Lung (tissue), 12 donors: ENCODE results near the gene TANC2. TPM values are rescaled to one million over a fixed set of nuclear protein-coding genes. Genes with fewer than 3 reads are reported as not detected.

Source experiments
- ATAC-seq: fragments of 200-7000 bp; cut with Tn5 transposase; one replicate; pipeline ENCODE4 v1.9.1; 2020; ENCODE audit warnings: moderate number of reproducible peaks; ENCODE audit not compliant: insufficient read depth, low FRiP score
- DNase-seq, 3 donors: peaks; one replicate each; pipeline ENCODE4 v3.0.0-alpha.2; 2013 to 2017
- H3K27ac ChIP-seq, 2 donors: one replicate each; pipeline ENCODE4 v1.5.1; 2013; ENCODE audit warnings: mild to moderate bottlenecking in 2 of 2, moderate library complexity in 2 of 2, control low read depth in 1 of 2, inconsistent platforms in 1 of 2, low read depth in 1 of 2, low read length in 1 of 2
- H3K27me3 ChIP-seq, 3 donors: one replicate each; pipeline ENCODE4 v1.5.1; 2013; ENCODE audit warnings: low read length in 2 of 3; ENCODE audit not compliant: control insufficient read depth in 3 of 3, insufficient read depth in 3 of 3
- H3K36me3 ChIP-seq, 4 donors: one replicate each; pipeline ENCODE4 v1.5.1; 2013; ENCODE audit warnings: low read length in 4 of 4, mild to moderate bottlenecking in 1 of 4, moderate library complexity in 1 of 4; ENCODE audit not compliant: control insufficient read depth in 4 of 4, insufficient read depth in 4 of 4
- H3K4me1 ChIP-seq, 5 donors: one replicate each; pipeline ENCODE4 v1.5.1; 2013; ENCODE audit warnings: low read length in 5 of 5, mild to moderate bottlenecking in 2 of 5, moderate library complexity in 1 of 5; ENCODE audit not compliant: control insufficient read depth in 5 of 5, insufficient read depth in 5 of 5
- H3K4me3 ChIP-seq: one replicate; pipeline ENCODE4 v1.5.1; 2013; ENCODE audit warnings: mild to moderate bottlenecking, control low read depth, moderate library complexity
- H3K9ac ChIP-seq, 2 donors: one replicate each; pipeline ENCODE4 v1.5.1; 2013; ENCODE audit warnings: low read length in 2 of 2, control low read depth in 1 of 2; ENCODE audit not compliant: insufficient read depth in 1 of 2
- H3K9me3 ChIP-seq, 4 donors: one replicate each; pipeline ENCODE4 v1.5.1; 2013; ENCODE audit warnings: low read length in 3 of 4, mild to moderate bottlenecking in 1 of 4, moderate library complexity in 1 of 4; ENCODE audit not compliant: control insufficient read depth in 4 of 4, insufficient read depth in 3 of 4
- CTCF ChIP-seq: IDR thresholded peaks from 2 replicates; pipeline ENCODE4 v1.5.1; 2012; ENCODE audit warnings: mild to moderate bottlenecking; ENCODE audit errors: control extremely low read depth, extremely low read depth
- WGBS, 2 donors: extraction: QIAGEN DNeasy Blood & Tissue Kit; methylation state at CpG; one replicate each; pipeline ENCODE4 v1.1.7; 2013; 5-methylcytosine and 5-hydroxymethylcytosine counted together
- polyA plus RNA-seq, 2 donors: library from polyadenylated mRNA; stranded (reverse); fragments of 200-250 nt; gene quantifications; one replicate each; pipeline ENCODE4 v1.2.1, GENCODE V29; 2013
- total RNA-seq, 2 donors: library from RNA; depleted of rRNA in 1 of 2; stranded (reverse); fragments of >200 nt in 1 of 2; gene quantifications; one replicate each; pipeline ENCODE4 v1.2.1, GENCODE V29; 2014 to 2021
- donor health status: control.
- donor health status: control.
- donor health status: Bipolar disorder and iron deficiency.
- donor health status: healthy.
- donor health status: DM: yes; HTN: yes; CAD: no.

Gene TANC2
- total and polyA plus RNA-seq, 4 donors, result 15.0 to 136 (median 52.4) TPM

DNA sequence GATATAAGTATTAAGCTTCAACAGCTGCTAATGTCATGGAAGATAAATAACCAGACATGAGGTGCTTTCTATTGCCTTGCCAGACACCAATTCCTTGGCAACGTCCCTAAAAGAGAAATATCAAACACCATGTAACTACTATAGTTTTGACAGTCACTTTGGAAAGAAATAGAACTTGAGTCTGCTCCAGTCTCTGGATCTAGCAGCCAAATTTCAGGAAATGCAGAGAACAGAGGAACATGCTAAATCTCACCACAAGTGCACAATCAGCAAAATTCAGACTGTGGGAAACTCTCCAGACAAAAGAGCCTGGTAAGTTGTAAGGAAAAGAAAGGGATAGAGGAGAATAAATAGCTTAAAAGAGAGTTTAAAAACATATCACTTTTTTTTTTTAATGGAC, 28.4 kb upstream of the TANC2 start:
- 51 to 78% methylated on average over 1 of the region's 1 CpG for WGBS, 2 donors
- no peak for ATAC-seq
- no peak overlapping the region for H3K9ac ChIP-seq

GRCh38 chr17:62941358-62941991, 24.6 kb upstream of the TANC2 start:
- TF ChIP-seq CTCF, result no peak
- H3K4me3 ChIP-seq, result no peak overlapping the region
- ATAC-seq (no peak), DNase-seq (no peak)
- peaks cover 0 to 5% (median 2%) of the 10 kb centered on the region in 4 donors for H3K9me3 ChIP-seq
- no peak overlapping the region for H3K9ac ChIP-seq
- H3K36me3 ChIP-seq, result no peaks in the 10 kb centered on the region
- no peak overlapping the region for H3K27ac ChIP-seq
- H3K27me3 ChIP-seq, result no peaks in the 10 kb centered on the region
- H3K4me1 ChIP-seq, result no peaks in the 10 kb centered on the region
- WGBS, 2 donors, result 86 to 87% methylated on average over 4 of the region's 4 CpGs

More for the DNA sequence above, 28.4 kb upstream of the TANC2 start:
- Histone ChIP-seq H3K27me3 (no peaks in the 10 kb centered on the region), H3K27ac (no peak overlapping the region), H3K9me3 (peaks cover 0 to 5% (median 3%) of the 10 kb centered on the region in 4 donors), H3K36me3 (no peaks in the 10 kb centered on the region), H3K4me1 (peaks cover 0 to 4% (median 0%) of the 10 kb centered on the region in 5 donors), H3K4me3 (no peak overlapping the region)
- DNase-seq, result no peak
- TF ChIP-seq CTCF, result no peak

GRCh38 chr17:62948370-62948769, 17.7 kb upstream of the TANC2 start:
- WGBS, 2 donors, result 97 to 100% methylated on average over 1 of the region's 1 CpG
- DNase-seq (no peak), ATAC-seq (no peak)
- TF ChIP-seq CTCF, result no peak
- no peak overlapping the region for H3K4me3 ChIP-seq
- H3K9me3 ChIP-seq, result no peaks in the 10 kb centered on the region
- no peaks in the 10 kb centered on the region for H3K27me3 ChIP-seq
- no peaks in the 10 kb centered on the region for H3K36me3 ChIP-seq
- H3K9ac ChIP-seq, result no peak overlapping the region
- peaks cover 0 to 3% (median 0%) of the 10 kb centered on the region in 5 donors for H3K4me1 ChIP-seq
- H3K27ac ChIP-seq, result no peak overlapping the region

DNA sequence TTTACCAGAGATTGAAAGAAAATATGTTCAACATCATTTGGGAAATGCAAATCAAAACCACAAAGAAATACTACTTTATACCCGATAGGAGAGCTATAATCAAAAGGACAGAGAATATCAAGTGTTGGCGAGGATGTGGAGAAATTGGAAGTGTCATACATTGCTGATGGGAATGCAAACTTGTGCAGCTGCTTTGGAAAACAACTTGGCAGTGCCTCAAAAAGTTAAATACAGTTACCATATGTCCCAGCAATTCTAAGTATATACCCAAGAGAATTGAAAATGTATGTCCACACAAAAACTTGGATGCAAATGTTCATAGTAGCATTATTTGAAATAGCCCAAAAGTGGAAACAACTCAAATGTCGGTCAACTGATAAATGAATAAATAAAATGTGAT, 17.0 kb upstream of the TANC2 start:
- H3K27me3 ChIP-seq, result no peaks in the 10 kb centered on the region
- ATAC-seq, result no peak
- H3K27ac ChIP-seq, result no peak overlapping the region

More for the DNA sequence above, 17.0 kb upstream of the TANC2 start:
- no peaks in the 10 kb centered on the region for H3K9me3 ChIP-seq
- WGBS, 2 donors, result 62 to 79% methylated on average over 3 of the region's 3 CpGs
- DNase-seq, result no peak
- no peak overlapping the region for H3K9ac ChIP-seq
- H3K4me1 ChIP-seq, result peaks cover 0 to 3% (median 0%) of the 10 kb centered on the region in 5 donors
- TF ChIP-seq CTCF, result no peak
- H3K36me3 ChIP-seq, result no peaks in the 10 kb centered on the region
- H3K4me3 ChIP-seq, result no peak overlapping the region
